Measurements from ENCODE around the gene PRDX2. TPM values are rescaled to one million over a fixed set of nuclear protein-coding genes. Genes with fewer than 3 reads are reported as not detected.

The PRDX2 gene
- total and polyA plus RNA-seq, 10 of the 15 experiments (the other 5 are each of a cell fraction or from before 2014, with no cell fraction given): 93.0 to 812 (median 344) TPM

DNA sequence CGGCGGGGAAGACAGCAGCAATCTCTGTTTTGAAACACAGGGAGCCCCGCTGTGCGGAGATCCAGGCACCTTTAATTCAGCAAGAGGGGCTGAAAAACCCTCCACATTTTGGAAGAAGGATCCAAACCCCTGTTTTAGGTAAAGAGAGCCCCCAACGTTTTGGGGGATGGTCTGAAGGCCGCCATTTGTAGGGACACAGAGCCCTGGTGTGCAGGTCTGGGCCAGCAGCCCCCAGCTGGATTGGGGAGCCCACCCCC lies 22.8 kb downstream of the PRDX2 start:
- Histone ChIP-seq H2AFZ (ENCODE audit: control insufficient read depth, low read depth, low read length) (peak overlapping the region; percentile 78), H3K9me3 (replicated peaks; ENCODE audit: control insufficient read depth, insufficient read depth, low read length) (no peaks in the 10 kb centered on the region), H3K36me3 (ENCODE audit: control insufficient read depth in 2 of 2, insufficient read depth in 2 of 2, low read length in 1 of 2) (no peaks in the 10 kb centered on the region), H3K27ac (ENCODE audit: control insufficient read depth, insufficient read depth) (peak overlapping the region; percentile 91), H3K4me2 (ENCODE audit: control insufficient read depth, insufficient read depth) (peak overlapping the region; percentile 99), H4K20me1 (ENCODE audit: control insufficient read depth, insufficient read depth) (no peaks in the 10 kb centered on the region), H3K79me2 (ENCODE audit: control insufficient read depth, insufficient read depth, low read length) (peaks cover 9% of the 10 kb centered on the region), H3K9ac (ENCODE audit: control insufficient read depth, insufficient read depth, low read length) (peak overlapping the region; percentile 94), H3K27me3 (replicated peaks in 1 of 2; ENCODE audit: control insufficient read depth in 2 of 2, insufficient read depth in 2 of 2, low read length in 1 of 2) (no peaks in the 10 kb centered on the region), H3K4me3 (peak overlapping the region; percentile 76), H3K4me1 (ENCODE audit: control insufficient read depth, insufficient read depth, low read length) (peaks cover 39% of the 10 kb centered on the region)
- DNase-seq (ENCODE audit: low read depth, low spot score) (no peak), ATAC-seq (no peak), FAIRE-seq (no peak)
- BruUV-seq (replicated peaks): TSS peak; percentile 95
- POLR2A ChIA-PET: interaction anchor here (0.6 to 9.3 kb wide), 4 partner anchors 9 to 56 kb away, joined by 3 to 303 read pairs (median 36); partner anchors contain the start of gene JUNB
- peak; percentile 50; the same call in 1 of the 2 replicates for TF ChIP-seq SMAD5 (IDR thresholded peaks at IDR 0.05; ENCODE audit: low read depth)
- TF ChIP-seq, protein P1, sequence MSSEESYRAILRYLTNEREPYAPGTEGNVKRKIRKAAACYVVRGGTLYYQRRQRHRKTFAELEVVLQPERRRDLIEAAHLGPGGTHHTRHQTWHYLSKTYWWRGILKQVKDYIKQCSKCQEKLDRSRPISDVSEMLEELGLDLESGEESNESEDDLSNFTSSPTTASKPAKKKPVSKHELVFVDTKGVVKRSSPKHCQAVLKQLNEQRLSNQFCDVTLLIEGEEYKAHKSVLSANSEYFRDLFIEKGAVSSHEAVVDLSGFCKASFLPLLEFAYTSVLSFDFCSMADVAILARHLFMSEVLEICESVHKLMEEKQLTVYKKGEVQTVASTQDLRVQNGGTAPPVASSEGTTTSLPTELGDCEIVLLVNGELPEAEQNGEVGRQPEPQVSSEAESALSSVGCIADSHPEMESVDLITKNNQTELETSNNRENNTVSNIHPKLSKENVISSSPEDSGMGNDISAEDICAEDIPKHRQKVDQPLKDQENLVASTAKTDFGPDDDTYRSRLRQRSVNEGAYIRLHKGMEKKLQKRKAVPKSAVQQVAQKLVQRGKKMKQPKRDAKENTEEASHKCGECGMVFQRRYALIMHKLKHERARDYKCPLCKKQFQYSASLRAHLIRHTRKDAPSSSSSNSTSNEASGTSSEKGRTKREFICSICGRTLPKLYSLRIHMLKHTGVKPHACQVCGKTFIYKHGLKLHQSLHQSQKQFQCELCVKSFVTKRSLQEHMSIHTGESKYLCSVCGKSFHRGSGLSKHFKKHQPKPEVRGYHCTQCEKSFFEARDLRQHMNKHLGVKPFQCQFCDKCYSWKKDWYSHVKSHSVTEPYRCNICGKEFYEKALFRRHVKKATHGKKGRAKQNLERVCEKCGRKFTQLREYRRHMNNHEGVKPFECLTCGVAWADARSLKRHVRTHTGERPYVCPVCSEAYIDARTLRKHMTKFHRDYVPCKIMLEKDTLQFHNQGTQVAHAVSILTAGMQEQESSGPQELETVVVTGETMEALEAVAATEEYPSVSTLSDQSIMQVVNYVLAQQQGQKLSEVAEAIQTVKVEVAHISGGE (CRISPR knock-in tag; IDR thresholded peaks at IDR 0.05): no peak
- TF ChIP-seq ATF7 (IDR thresholded peaks at IDR 0.05; ENCODE audit: low read depth): 0 out of 2 replicates have a peak, but pooled peaks have one; percentile 2
- peak; percentile 1 for TF ChIP-seq SKIL (IDR thresholded peaks at IDR 0.05; ENCODE audit: low read depth, poor library complexity, severe bottlenecking)
- TF ChIP-seq PAX8 (IDR thresholded peaks at IDR 0.05): peak; percentile 19; the same call in 1 of the 2 replicates
- intact Hi-C loops (cut with micrococcal nuclease; ENCODE audit: unreplicated experiment): loop anchor here (1.0 kb wide), 1 partner anchor 12 kb away; the partner anchor contains the start of gene JUNB
- 0% methylated on average over 6 of the region's 6 CpGs for WGBS (ENCODE audit: insufficient coverage, insufficient replicate concordance, low lambda C conversion rate, missing lambda C conversion rate)
- in situ Hi-C loops (cut with MboI): no loop called here
- CTCF ChIA-PET: interaction anchor here (1.0 to 12.1 kb wide), 8 partner anchors 9 to 112 kb away, joined by 3 to 537 read pairs (median 18); partner anchors contain the start of genes JUNB, MAN2B1, PRDX2 and RNASEH2A
- SMC1A ChIA-PET (ENCODE audit: uncharacterized antibody, unreplicated experiment): interaction anchor here (1.0 to 8.4 kb wide), 6 partner anchors 9 to 186 kb away, joined by 3 to 240 read pairs (median 11); partner anchors contain the start of gene JUNB
- RAD21 ChIA-PET (ENCODE audit: unreplicated experiment): interaction anchor here (0.7 to 4.8 kb wide), 5 partner anchors 9 to 112 kb away, joined by 3 to 303 read pairs (median 13); partner anchors contain the start of genes GCDH and JUNB

Measured in GM12878 (cell line).